Hepatocyte (in vitro differentiated cells): ENCODE measurements around the gene C19orf73. TPM values are rescaled to one million over a fixed set of nuclear protein-coding genes. Genes with fewer than 3 reads are reported as not detected.

Experiments used
- DNase-seq: peaks from one replicate; pipeline ENCODE4 v3.0.0-alpha.2; 2016; ENCODE audit warnings: low spot score
- H2AFZ ChIP-seq: fragments of 200-600 bp; sonication (generic); 2 replicates; pipeline ENCODE4 v1.6.0; 2016; ENCODE audit warnings: antibody characterized with exemption, mild to moderate bottlenecking
- H3K27ac ChIP-seq: fragments of 200-600 bp; sonication (generic); 2 replicates; pipeline ENCODE4 v1.5.1; 2016; ENCODE audit warnings: mild to moderate bottlenecking
- H3K27me3 ChIP-seq: fragments of 200-600 bp; sonication (generic); 2 replicates; pipeline ENCODE4 v1.6.1; 2016
- H3K36me3 ChIP-seq: fragments of 200-600 bp; sonication (generic); replicated peaks from 2 replicates; pipeline ENCODE4 v1.5.1; 2016; ENCODE audit warnings: low read depth; ENCODE audit not compliant: insufficient read depth
- H3K4me1 ChIP-seq: fragments of 200-600 bp; sonication (generic); 2 replicates; pipeline ENCODE4 v1.5.1; 2016; ENCODE audit warnings: mild to moderate bottlenecking, moderate library complexity; ENCODE audit not compliant: insufficient read depth
- H3K4me2 ChIP-seq: fragments of 200-600 bp; sonication (generic); 2 replicates; pipeline ENCODE4 v1.6.0; 2016
- H3K4me3 ChIP-seq: fragments of 200-600 bp; sonication (generic); 2 replicates; pipeline ENCODE4 v1.5.1; 2016; ENCODE audit warnings: mild to moderate bottlenecking
- H3K79me2 ChIP-seq: fragments of 200-600 bp; sonication (generic); 2 replicates; pipeline ENCODE4 v1.6.0; 2017; ENCODE audit warnings: mild to moderate bottlenecking
- H3K9me2 ChIP-seq: fragments of 200-600 bp; sonication (generic); replicated peaks from 2 replicates; pipeline ENCODE4 v1.6.0; 2017; ENCODE audit warnings: mild to moderate bottlenecking; ENCODE audit not compliant: insufficient read depth
- H3K9me3 ChIP-seq: fragments of 200-600 bp; sonication (generic); 2 replicates; pipeline ENCODE4 v1.5.1; 2016; ENCODE audit warnings: low read depth, mild to moderate bottlenecking
- H4K20me1 ChIP-seq: fragments of 200-600 bp; sonication (generic); 2 replicates; pipeline ENCODE4 v1.6.0; 2016; ENCODE audit warnings: mild to moderate bottlenecking; ENCODE audit not compliant: insufficient read depth, poor library complexity, severe bottlenecking
- CTCF ChIP-seq: fragments of 200-600 bp; sonication (generic); IDR thresholded peaks from 2 replicates; pipeline ENCODE4 v1.5.1; 2016; ENCODE audit warnings: antibody characterized with exemption, mild to moderate bottlenecking; ENCODE audit not compliant: poor library complexity
- EZH2 ChIP-seq: fragments of 200-600 bp; sonication (generic); IDR thresholded peaks from 2 replicates; pipeline ENCODE4 v1.6.1; 2016; ENCODE audit warnings: antibody characterized with exemption, mild to moderate bottlenecking, borderline replicate concordance
- EZH2phosphoT487 ChIP-seq: fragments of 200-600 bp; sonication (generic); IDR thresholded peaks from one replicate; pipeline ENCODE4 v1.6.1; 2018; ENCODE audit warnings: antibody characterized with exemption, mild to moderate bottlenecking, low read depth, moderate library complexity; ENCODE audit not compliant: unreplicated experiment, severe bottlenecking
- WGBS: methylation state at CpG from one replicate; pipeline ENCODE4 v1.1.6; 2016; ENCODE audit warnings: low lambda C conversion rate; ENCODE audit errors: missing lambda C conversion rate; 5-methylcytosine and 5-hydroxymethylcytosine counted together
- polyA plus RNA-seq: library from polyadenylated mRNA; unstranded; fragments of >200 nt; fragmentation: Nextera tagmentation; extraction: Ambion mirVana; gene quantifications from 2 replicates; pipeline ENCODE4 v1.2.1, GENCODE V29; 2016
- total RNA-seq: library from RNA; depleted of rRNA; stranded (reverse); fragments of >200 nt; gene quantifications from 2 replicates; pipeline ENCODE4 v1.2.3, GENCODE V29; 2014

The C19orf73 gene
- total and polyA plus RNA-seq, 2 experiments from 2014 or later = 1.9 to 2.7 TPM

GRCh38 chr19:49152119-49152550 is 33.2 kb upstream of the C19orf73 start:
- no peak for TF ChIP-seq CTCF
- TF ChIP-seq EZH2phosphoT487 = no peak
- no peak for TF ChIP-seq EZH2
- WGBS = 74% methylated on average over 4 of the region's 10 CpGs
- H2AFZ ChIP-seq = no peak overlapping the region
- no peak overlapping the region for H3K4me3 ChIP-seq
- H3K9me3 ChIP-seq = no peaks in the 10 kb centered on the region
- H4K20me1 ChIP-seq = no peaks in the 10 kb centered on the region
- no peaks in the 10 kb centered on the region for H3K79me2 ChIP-seq
- H3K9me2 ChIP-seq = no peaks in the 10 kb centered on the region
- H3K4me1 ChIP-seq = peaks cover 16% of the 10 kb centered on the region
- H3K4me2 ChIP-seq = peak overlapping the region; percentile 88
- no peak for DNase-seq
- H3K36me3 ChIP-seq = no peaks in the 10 kb centered on the region
- H3K27me3 ChIP-seq = no peaks in the 10 kb centered on the region
- H3K27ac ChIP-seq = no peak overlapping the region

DNA sequence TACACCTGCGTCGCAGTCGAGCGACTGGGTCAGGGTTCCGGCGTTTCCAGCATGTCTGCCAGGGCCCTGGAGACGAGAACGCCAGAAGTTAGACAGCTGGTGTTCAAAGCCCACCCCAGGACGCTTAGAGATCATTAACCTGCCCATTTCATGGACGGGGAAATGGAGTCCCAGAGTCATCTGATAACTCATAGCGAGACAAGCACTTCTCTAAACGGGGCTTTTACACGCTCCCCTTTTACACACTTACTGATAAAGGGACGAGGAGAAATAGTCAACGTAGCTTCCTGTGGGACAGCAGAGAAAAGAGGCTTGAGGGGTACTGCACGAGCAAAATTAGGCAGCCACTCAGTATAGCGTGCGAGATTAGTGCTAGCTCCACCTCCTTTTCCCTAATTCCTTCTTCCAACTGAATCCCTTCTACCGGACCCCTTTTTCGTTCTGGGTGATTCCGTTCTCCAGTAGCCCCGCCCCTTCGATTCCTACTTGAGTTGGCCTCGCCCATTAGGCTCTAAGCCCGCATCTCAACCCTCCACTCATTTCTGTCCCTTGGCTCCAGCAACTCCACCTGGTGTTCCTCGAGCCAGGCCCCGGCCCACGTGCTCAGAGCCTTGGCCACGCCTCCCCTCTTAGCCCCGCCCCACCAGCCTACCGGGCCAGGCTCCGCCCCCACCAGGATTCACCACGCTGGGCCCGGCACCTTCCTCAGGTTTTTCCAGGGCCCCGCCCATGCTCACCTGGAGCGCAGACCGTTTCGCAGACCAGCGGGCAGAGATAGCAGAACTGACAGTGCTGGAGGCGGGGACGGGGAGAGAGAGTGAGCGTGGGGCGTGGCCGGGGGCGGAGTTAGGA is 32.5 kb upstream of the C19orf73 start:
- no peaks in the 10 kb centered on the region for H3K9me3 ChIP-seq
- H3K4me3 ChIP-seq = no peak overlapping the region
- H3K4me2 ChIP-seq = peak overlapping the region; percentile 88
- 17% methylated on average over 29 of the region's 45 CpGs for WGBS
- H3K79me2 ChIP-seq = no peaks in the 10 kb centered on the region
- DNase-seq = peak; percentile 89
- no peaks in the 10 kb centered on the region for H3K27me3 ChIP-seq
- H3K36me3 ChIP-seq = no peaks in the 10 kb centered on the region
- TF ChIP-seq CTCF = no peak
- H3K27ac ChIP-seq = peak overlapping the region; percentile 82
- H3K9me2 ChIP-seq = no peaks in the 10 kb centered on the region
- no peaks in the 10 kb centered on the region for H4K20me1 ChIP-seq
- H3K4me1 ChIP-seq = peaks cover 16% of the 10 kb centered on the region
- H2AFZ ChIP-seq = peak overlapping the region; percentile 61

GRCh38 chr19:49150944-49151243 is 32.0 kb upstream of the C19orf73 start:
- Histone ChIP-seq H3K9me3 (no peaks in the 10 kb centered on the region), H3K27ac (peak overlapping the region; percentile 82), H3K4me3 (peak overlapping the region; percentile 43), H3K79me2 (no peaks in the 10 kb centered on the region), H3K27me3 (no peaks in the 10 kb centered on the region), H3K36me3 (no peaks in the 10 kb centered on the region), H3K4me2 (peak overlapping the region; percentile 88), H2AFZ (peak overlapping the region; percentile 61), H3K4me1 (peaks cover 16% of the 10 kb centered on the region), H3K9me2 (no peaks in the 10 kb centered on the region), H4K20me1 (no peaks in the 10 kb centered on the region)
- TF ChIP-seq EZH2phosphoT487 (no peak), EZH2 (no peak), CTCF (no peak)
- WGBS = 16% methylated on average over 10 of the region's 16 CpGs
- DNase-seq = no peak
